Keratinocyte (primary cell): ENCODE results near the gene MAP1LC3B2. TPM values are rescaled to one million over a fixed set of nuclear protein-coding genes. Genes with fewer than 3 reads are reported as not detected.

Source experiments
- DNase-seq: peaks from one replicate; pipeline ENCODE4 v3.0.0-alpha.2; 2011; ENCODE audit warnings: low read depth, missing footprints, low spot score
- FAIRE-seq: peaks from 2 replicates; lab custom pipeline; 2011; peaks lifted over from hg19 to GRCh38; lab: Jason Lieb, UNC
- H2AFZ ChIP-seq: 2 replicates; pipeline ENCODE4 v1.6.0; 2012; ENCODE audit warnings: low read length, control low read depth, inconsistent platforms; ENCODE audit not compliant: control insufficient read depth
- H3K27ac ChIP-seq: 2 replicates; pipeline ENCODE4 v1.5.1; 2011; ENCODE audit warnings: low read length; ENCODE audit not compliant: control insufficient read depth, insufficient read depth
- H3K27me3 ChIP-seq: 3 replicates; pipeline ENCODE4 v1.6.0; 2011; ENCODE audit warnings: low read length; ENCODE audit not compliant: control insufficient read depth, insufficient read depth; ENCODE audit errors: extremely low read depth
- H3K36me3 ChIP-seq, 2 experiments: 2 replicates in 1 of 2; 3 replicates in 1 of 2; pipeline ENCODE4 v1.5.1; 2011; ENCODE audit warnings: low read length in 2 of 2, mild to moderate bottlenecking in 1 of 2; ENCODE audit not compliant: control insufficient read depth in 2 of 2, insufficient read depth in 2 of 2; ENCODE audit errors: extremely low read depth in 1 of 2
- H3K4me1 ChIP-seq: 3 replicates; pipeline ENCODE4 v1.5.1; 2011; ENCODE audit warnings: low read length; ENCODE audit not compliant: control insufficient read depth, insufficient read depth; ENCODE audit errors: extremely low read depth
- H3K4me2 ChIP-seq: 3 replicates; pipeline ENCODE4 v1.6.0; 2011; ENCODE audit warnings: low read depth, low read length; ENCODE audit not compliant: control insufficient read depth, insufficient read depth; ENCODE audit errors: extremely low read depth
- H3K4me3 ChIP-seq, 3 experiments: fragments of 200-600 bp in 1 of 3; sonication (generic) in 1 of 3; 2 replicates in 2 of 3; 3 replicates in 1 of 3; pipeline ENCODE4 v1.5.1; 2011 to 2016; ENCODE audit warnings: low read length in 3 of 3, mild to moderate bottlenecking in 3 of 3, control low read depth in 2 of 3, inconsistent platforms in 1 of 3, low read depth in 1 of 3, mixed read lengths in 1 of 3, mixed run types in 1 of 3, moderate library complexity in 1 of 3; ENCODE audit not compliant: control insufficient read depth in 2 of 3, insufficient read depth in 2 of 3; ENCODE audit errors: extremely low read depth in 1 of 3
- H3K79me2 ChIP-seq: 2 replicates; pipeline ENCODE4 v1.6.0; 2012; ENCODE audit warnings: low read length; ENCODE audit not compliant: control insufficient read depth, insufficient read depth
- H3K9ac ChIP-seq: 3 replicates; pipeline ENCODE4 v1.6.0; 2011; ENCODE audit warnings: low read length; ENCODE audit not compliant: control insufficient read depth, insufficient read depth; ENCODE audit errors: extremely low read depth
- H3K9me1 ChIP-seq: 3 replicates; pipeline ENCODE4 v1.6.0; 2011; ENCODE audit warnings: low read length; ENCODE audit not compliant: control insufficient read depth, insufficient read depth; ENCODE audit errors: extremely low read depth
- H3K9me3 ChIP-seq: 2 replicates; pipeline ENCODE4 v1.5.1; 2012; ENCODE audit warnings: low read depth, low read length; ENCODE audit not compliant: control insufficient read depth
- H4K20me1 ChIP-seq: 3 replicates; pipeline ENCODE4 v1.6.0; 2011; ENCODE audit warnings: low read length; ENCODE audit not compliant: control insufficient read depth, insufficient read depth; ENCODE audit errors: extremely low read depth
- CTCF ChIP-seq, 3 experiments: IDR thresholded peaks in 1 of 3; conservative IDR thresholded peaks in 1 of 3; optimal IDR thresholded peaks in 1 of 3; 2 replicates in 2 of 3; 3 replicates in 1 of 3; pipeline versions ENCODE3 to v1.5.1; 2011; ENCODE audit warnings: low read length in 3 of 3, mild to moderate bottlenecking in 3 of 3, moderate library complexity in 2 of 3, control low read depth in 1 of 3, inconsistent platforms in 1 of 3; ENCODE audit not compliant: insufficient read depth in 2 of 3; ENCODE audit errors: extremely low read depth in 1 of 3
- EZH2 ChIP-seq: IDR thresholded peaks from one replicate; pipeline ENCODE4 v1.6.1; 2012; ENCODE audit warnings: inconsistent platforms, mild to moderate bottlenecking, low read length, moderate library complexity
- dilution Hi-C: fragments of 300-500 bp; cut with MboI; formaldehyde crosslinking; loops from one replicate; pipeline ENCODE4 v1.7.0; 2020; ENCODE audit warnings: low sequenced_read_pairs; ENCODE audit not compliant: extremely low pct_ligation_motif_present
- polyA plus RNA-seq, 5 experiments: library from polyadenylated mRNA; depleted of rRNA in 3 of 5; stranded (reverse) in 3 of 5; stranded (forward) in 1 of 5; unstranded in 1 of 5; fragments of >200 nt; gene quantifications; 1 replicate in 1 of 5; 2 replicates in 3 of 5; 3 replicates in 1 of 5; pipeline versions ENCODE4 v1.2.1 to v1.2.3, GENCODE V29; 2011 to 2012; ENCODE audit warnings: missing spikeins in 2 of 5, low read depth in 1 of 5, low replicate concordance in 1 of 5

MAP1LC3B2 gene
- polyA plus RNA-seq, 1 donor (not counting 4 experiments of a cell fraction or from before 2014, with no cell fraction given), result 6.0 TPM

GRCh38 chr12:116589581-116589980 is 30.4 kb downstream of the MAP1LC3B2 start:
- peaks cover 5% of the 10 kb centered on the region for H3K9me3 ChIP-seq
- H3K79me2 ChIP-seq, result no peaks in the 10 kb centered on the region
- DNase-seq (no peak), FAIRE-seq (no peak)
- no peaks in the 10 kb centered on the region for H3K9me1 ChIP-seq
- no peak overlapping the region for H3K27ac ChIP-seq
- no peak overlapping the region for H3K4me3 ChIP-seq
- H3K9ac ChIP-seq, result no peak overlapping the region
- H2AFZ ChIP-seq, result no peak overlapping the region
- no peaks in the 10 kb centered on the region for H3K27me3 ChIP-seq
- peaks cover 11% of the 10 kb centered on the region for H3K4me1 ChIP-seq
- dilution Hi-C loops, result no loop called here
- TF ChIP-seq EZH2, result no peak
- TF ChIP-seq CTCF (optimal IDR thresholded peaks at IDR 0.05 in 1 of 3, IDR thresholded peaks at IDR 0.05 in 1 of 3, conservative IDR thresholded peaks at IDR 0.05 in 1 of 3; ENCODE audit: extremely low read depth in 1 of 3, insufficient read depth in 2 of 3, low read length in 3 of 3), result no peak
- no peak overlapping the region for H3K4me2 ChIP-seq
- H4K20me1 ChIP-seq, result no peaks in the 10 kb centered on the region
- no peaks in the 10 kb centered on the region for H3K36me3 ChIP-seq

- peaks cover 11% of the 10 kb centered on the region for H3K4me1 ChIP-seq
- H4K20me1 ChIP-seq, result no peaks in the 10 kb centered on the region
- H3K9ac ChIP-seq, result no peak overlapping the region
- no peak overlapping the region for H3K4me2 ChIP-seq
- TF ChIP-seq EZH2, result no peak
- TF ChIP-seq CTCF (optimal IDR thresholded peaks at IDR 0.05 in 1 of 3, IDR thresholded peaks at IDR 0.05 in 1 of 3, conservative IDR thresholded peaks at IDR 0.05 in 1 of 3; ENCODE audit: extremely low read depth in 1 of 3, insufficient read depth in 2 of 3, low read length in 3 of 3), result peak in 1 of 3 experiments; percentile 23
- no peaks in the 10 kb centered on the region for H3K9me1 ChIP-seq
- no peaks in the 10 kb centered on the region for H3K79me2 ChIP-seq
- no peak for FAIRE-seq
- H3K27me3 ChIP-seq, result no peaks in the 10 kb centered on the region
- no peak for DNase-seq
- no peaks in the 10 kb centered on the region for H3K9me3 ChIP-seq
- dilution Hi-C loops, result no loop called here
- H3K27ac ChIP-seq, result no peak overlapping the region
- no peaks in the 10 kb centered on the region for H3K36me3 ChIP-seq
- H2AFZ ChIP-seq, result no peak overlapping the region
- no peak overlapping the region for H3K4me3 ChIP-seq
Observed at GRCh38 chr12:116590561-116590960, 31.4 kb downstream of the MAP1LC3B2 start.
